HG03108 (cell line): ENCODE results near the gene TFIP11.

Experiments used
- ATAC-seq: cut with Tn5 transposase; IDR thresholded peaks from one replicate; pipeline ENCODE4 v1.9.1; 2021; ENCODE audit warnings: moderate library complexity; ENCODE audit not compliant: unreplicated experiment

Gene TFIP11

DNA sequence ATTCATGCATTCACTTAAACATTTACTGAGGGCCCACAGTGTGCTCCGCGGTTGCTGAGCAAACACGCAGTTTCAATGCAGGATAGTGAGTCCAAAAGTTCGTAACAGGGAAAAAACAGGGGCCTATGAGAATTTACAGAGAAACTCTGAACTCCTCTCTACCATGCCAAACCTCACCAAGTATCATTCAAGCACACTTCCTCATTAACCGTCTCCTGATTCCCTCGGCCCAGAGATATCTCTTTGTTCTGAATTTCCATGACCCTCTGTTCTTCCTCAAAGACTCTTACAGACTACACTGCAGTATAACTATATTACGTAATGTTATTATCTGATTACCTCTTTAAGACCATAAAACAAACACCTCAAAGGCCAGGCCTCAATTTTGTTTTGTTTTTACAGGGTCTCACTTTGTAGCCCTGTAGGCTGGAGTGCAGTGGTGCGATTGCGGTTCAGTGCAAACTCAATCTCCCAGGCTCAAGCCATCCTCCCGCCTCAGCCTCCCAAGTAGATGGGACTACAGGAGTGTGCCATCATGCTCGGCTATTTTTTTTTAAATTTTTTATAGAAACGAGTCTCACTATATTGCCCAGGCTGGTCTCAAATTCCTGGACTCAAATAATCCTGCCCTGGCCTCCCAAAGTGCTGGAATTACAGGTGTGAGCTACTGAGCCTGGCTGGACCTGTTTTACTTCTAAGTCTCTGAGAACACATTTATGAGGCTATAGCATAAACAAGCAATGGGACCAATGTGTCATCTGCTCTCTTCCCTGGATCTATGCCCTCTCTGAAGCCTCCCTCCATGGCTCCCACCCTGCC is 32.3 kb downstream of the TFIP11 start:
- ATAC-seq, result no peak

DNA sequence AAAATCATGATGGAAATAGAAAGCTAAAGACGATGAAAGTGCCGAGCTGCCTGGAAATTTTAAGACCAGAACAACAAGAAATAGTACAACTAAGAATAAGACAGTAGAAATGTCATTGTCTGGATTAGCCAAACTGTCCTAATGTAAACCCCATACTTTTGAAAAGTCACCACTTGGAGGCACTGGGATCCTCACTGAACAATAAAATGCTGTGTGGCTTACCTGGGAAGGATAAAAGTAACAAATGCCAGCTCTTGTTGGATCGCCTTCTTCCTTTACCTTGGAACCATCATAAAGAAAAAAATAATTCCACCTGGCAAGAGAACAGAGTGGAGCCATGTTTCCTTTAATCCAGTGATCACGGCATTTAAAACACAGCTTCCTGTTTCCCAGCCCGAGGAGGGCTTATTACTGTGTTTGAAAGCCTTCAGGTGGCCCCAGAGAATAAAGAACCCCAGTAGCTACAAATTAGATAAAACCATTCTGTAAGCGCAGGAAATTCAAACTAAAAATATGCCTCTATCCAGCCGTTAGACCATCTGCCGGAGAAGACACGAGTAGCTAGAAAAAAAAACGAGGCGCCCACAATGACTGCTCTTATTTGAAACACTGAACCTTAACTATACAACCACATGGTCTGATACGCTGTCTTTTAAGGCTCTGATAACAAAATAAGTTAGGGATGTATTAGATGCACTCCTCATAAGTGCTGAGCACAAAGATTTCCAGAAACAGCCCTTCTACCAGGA is 33.1 kb downstream of the TFIP11 start:
- no peak for ATAC-seq

DNA sequence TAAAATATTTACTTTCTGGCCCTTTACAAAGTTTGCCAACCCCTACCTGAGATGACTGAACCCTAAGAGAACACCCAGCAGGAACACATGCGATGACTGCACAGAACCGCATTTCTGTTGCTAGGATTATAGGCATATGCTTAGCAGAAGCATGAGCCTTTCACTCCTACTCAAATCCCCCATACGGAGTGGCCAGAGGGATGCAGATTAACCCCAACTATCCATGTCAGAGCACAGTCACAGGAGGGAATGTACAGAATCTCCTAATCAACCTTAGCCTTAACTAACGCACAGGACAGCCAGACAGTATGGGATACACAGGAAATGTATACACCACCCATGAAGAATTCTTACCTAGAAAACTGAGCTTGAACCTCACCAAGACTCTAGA is 34.9 kb downstream of the TFIP11 start:
- no peak for ATAC-seq

DNA sequence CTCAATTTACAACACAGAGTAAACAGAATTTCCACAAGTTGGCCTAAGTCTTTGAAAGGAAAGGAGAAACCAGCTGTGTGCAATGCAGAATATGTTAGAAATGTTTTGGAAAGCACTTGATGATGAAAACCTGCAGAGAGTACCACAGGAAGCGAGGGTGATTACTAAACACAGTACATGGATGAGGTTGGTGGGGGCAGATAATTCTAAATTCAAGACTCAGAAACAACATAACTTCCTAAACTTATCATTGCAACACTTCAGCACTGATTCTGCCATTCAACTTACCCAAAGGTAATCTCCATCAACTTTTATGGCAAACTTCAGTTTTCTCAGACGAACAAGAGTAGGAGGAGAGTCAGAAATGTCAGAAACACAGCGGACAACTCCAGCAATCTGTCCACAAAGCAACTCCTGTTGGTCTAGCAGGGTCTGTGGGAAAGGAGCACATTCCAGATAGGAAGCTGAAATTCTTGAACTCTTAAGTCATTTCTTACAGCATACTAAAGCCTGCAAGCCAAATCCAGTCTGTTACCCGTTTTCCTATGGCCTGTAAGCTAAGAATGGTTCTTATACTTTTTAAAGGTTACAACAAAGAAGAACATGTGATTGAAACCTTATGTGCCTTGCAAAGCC is 35.5 kb downstream of the TFIP11 start:
- no peak for ATAC-seq

DNA sequence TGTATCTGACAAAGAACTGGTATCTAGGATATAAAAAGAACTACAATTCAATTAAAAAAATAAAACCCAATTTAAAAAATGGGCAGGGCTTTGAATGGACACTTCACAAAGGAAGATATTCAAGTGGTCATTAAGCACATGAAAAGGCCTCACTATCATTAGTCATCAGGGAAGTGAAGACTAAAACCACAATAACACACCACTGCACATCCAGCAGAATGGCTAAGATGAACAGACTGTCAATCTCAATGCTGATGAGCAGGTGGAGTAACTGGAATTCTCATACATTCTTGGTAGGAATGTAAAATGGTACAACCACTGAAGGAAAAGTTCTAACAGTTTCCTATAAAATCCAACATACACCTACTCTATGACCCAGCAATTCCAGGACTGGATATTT is 37.6 kb downstream of the TFIP11 start:
- no peak for ATAC-seq

DNA sequence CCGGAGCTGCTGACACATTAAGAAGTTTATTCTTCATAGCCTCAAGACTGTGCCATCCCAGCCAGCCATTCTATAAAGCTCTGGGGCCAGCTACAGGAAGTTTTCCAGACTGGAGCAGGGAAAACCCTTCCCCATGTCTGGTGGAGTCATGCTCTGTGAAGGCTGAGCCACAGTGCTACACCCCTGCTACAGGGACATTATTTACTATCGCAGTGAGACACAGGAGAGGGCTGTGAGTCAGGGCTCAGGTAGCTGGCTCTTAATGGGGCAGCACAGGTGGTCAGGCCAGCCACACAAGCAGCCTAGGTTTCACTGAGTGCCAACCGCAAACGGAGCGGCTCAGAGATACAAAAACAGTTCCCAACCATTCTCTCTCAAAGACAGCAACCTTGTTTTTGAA is 40.8 kb downstream of the TFIP11 start:
- ATAC-seq, result no peak

DNA sequence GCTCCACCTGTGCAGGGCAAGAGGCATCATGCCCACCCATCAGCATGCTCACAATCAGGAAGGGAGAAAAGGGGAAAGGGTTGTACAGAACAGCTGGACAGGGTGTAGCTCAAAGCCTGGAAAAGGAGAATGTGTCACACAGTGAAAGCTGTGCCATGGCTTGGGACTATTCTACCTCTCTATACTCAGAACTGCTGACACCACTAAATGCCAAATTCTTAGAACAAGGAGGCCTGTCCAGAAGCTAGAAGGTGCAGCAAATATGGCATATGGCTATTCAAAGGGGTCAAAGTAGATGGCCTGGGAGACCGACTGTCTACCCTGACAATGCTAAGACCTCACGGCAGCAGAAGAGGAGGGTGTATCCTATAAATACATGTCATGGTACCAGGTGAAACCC is 41.5 kb downstream of the TFIP11 start:
- no peak for ATAC-seq

DNA sequence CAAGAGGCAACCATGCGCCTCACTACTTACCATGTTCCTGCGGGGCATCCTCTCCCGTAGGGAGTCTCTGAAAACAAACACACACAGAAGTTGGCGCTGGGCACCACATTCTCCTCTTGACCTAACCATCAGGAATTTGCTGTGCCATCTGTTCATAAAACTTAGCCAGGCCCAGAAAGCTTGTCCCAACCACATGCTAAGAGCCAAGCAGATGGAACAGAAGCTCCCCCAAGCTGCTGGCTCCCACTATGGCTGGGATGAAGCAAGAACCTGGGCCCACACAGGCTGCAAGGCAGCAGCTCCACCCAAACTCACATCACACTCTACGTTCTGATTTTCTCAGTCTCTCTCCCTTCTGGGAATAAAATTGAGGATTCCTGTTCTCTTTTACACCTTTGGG is 46.1 kb downstream of the TFIP11 start:
- ATAC-seq, result no peak

DNA sequence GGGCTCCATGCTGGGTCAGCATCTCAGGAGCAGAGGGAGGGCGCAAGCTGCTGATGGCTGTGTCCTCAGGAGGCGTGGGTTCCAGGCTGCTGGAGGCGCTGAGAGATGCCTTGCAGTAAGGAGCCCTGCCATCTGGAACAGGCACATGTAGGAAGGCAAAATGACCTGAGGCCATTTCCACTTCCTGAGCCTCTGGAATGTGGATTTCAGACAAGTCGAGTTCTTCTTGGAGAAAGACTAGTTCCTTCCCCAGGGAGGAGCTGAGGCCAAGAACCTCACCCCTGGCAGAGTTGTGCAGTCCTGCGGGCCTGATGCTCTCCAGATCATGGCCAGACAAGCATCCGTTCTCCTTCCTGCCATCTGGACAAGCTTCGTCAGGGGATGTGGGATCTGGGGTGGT is 48.0 kb downstream of the TFIP11 start:
- ATAC-seq, result no peak

DNA sequence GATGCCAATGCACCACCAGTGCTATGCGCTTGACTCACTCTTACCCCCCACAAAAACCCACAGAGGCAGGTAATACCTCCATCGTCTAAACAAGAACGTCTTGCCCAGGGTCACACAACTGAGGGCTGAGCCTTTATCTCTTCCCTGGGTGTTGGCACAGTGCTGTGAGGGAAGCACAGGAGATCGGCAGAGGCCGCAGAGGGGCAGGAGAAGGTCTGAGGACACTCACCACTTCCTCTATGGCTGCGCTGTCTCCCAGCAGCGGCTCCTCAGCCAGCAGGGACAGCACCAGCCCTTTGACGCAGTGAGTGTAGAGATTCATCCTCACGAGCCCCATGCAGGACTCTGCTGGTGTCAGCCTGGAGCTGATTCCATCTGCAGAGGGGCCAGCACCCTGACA is 48.6 kb downstream of the TFIP11 start:
- no peak for ATAC-seq

DNA sequence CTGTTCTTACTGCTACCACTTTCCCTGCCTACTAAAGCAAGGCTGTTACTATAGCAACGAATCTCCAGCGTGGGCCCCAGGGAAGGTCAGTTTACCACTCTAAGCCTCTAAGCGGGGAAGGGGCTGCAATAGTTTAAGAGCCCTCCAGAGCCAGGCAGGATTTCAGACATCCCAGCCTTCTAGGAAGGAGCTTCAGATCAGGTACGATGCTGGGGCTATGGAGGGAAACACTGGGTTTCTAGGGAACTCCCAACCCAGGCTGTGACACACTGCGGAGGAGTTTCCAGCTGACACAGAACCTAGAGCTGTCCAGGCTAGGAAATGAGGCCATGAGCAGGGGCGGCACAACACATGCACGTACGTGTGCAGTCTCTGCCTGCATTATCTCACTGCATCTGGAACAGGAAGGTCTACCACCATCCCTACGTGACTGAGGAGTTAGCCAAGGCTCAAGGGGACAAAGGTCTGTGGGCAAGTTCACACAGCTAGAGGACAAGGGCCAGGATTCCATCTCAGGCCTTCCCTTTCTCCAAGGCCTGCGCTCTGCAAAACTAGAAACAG is 49.1 kb downstream of the TFIP11 start:
- ATAC-seq, result no peak

DNA sequence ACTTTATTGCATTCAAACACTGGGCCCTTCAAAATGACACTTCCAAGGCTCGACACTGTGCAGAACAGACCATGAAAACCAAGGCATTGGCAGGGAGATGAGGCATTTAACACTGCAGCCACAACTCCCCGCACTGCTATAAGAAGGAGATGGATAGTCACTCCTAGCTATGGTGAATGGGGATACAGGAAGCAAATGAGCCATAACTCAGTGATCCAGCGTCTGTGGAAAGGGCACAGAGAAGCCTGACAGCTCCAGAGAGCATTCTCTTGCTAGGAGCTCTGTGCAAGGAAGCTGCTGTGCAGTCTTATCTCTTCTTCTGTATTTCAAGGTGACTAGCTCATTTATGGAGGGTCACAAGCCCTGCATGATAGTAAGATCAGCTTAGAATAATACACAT is 49.6 kb downstream of the TFIP11 start:
- no peak for ATAC-seq

DNA sequence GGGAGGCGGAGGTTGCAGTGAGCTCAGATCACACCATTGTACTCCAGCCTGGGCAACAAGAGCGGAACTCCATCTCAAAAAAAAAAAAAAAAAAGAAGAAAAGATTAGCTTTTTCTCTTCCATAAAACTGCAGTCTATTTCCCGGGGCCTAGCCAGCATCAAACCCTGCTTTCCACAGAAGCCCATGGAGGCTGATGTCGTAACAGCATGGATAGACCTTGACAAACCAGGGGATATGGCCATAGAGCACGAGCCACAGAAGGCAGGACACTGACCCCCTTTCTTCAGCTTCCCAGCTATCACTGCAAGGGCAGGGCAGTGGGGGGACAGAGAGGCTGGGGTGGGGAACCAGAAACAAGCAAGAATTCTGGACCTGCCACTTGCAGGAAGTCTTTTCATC is 50.2 kb downstream of the TFIP11 start:
- ATAC-seq, result no peak

DNA sequence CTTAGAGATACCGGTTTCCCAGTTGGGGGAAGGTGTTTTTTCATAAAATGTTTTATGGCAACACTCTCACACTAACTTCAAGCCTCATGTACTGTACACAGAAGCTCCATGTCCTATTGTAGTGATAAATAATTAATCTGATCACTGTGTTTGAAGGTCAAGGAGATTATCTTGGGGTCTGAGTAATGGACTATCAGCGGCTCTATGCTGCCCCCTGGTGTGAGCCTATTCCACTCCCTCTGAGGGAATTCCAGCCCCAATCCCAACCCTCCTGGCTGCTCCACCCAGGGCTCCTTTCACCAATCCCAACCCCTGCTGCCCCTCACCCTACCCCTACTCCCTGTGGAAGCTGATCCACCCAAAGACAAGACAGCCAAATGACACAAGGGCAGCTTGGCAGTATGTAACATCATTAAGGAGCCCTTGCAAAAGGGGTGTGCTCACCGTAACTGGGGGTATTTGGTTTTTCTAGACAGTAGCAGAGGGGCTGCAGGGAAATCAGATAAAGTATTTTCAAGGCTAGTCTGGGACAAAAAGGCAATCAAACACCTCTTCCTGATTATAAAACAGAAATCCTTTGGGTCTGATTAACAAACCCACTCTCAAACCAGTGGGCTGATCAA is 51.0 kb downstream of the TFIP11 start:
- ATAC-seq, result no peak

DNA sequence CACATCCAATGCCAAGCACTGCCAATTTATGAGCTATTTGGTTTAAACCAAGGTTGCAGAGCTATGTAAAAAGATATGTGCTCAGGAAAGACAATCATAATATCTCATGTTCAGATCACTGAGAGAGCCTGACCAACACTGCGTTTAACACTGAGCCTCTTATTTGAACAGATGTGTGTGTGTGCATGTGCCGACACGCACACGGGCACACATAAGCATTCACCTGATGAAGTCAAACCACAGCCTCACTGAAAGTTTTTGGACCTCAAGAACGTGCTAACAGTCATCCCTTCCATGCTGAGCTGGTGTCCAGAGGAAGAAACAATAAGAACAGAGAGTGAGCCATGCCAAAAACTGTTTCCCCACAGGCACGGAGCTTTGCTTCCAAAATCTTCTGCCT is 52.1 kb downstream of the TFIP11 start:
- no peak for ATAC-seq

DNA sequence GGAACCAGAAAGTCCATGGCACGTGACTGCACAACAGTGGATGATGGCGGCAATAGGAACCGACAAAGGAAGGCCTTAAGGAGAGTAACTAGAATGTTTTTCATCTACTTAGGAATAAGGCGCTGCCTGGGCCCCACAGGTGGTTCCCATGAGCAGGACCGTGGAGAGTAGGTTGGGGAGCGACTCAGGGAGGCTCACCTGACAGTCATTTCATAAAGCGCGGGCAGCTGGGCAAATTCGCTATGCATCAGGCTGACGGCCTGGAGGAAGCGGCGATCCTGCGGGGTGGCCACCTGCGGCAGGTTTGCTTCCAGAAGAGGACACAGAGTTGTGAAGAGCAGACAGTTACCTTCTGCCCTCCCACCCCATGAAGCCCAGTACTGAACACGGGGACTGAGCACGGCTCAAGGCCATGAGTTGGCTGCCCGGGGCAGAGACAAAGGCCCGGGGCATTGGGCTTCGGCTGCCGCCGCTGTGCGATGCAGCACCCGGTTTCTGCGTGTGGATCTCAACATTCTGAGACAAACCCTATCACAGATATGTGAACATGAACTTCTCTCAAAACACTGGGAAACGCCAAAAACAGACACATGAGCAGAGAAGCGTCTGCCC is 54.5 kb downstream of the TFIP11 start:
- no peak for ATAC-seq

DNA sequence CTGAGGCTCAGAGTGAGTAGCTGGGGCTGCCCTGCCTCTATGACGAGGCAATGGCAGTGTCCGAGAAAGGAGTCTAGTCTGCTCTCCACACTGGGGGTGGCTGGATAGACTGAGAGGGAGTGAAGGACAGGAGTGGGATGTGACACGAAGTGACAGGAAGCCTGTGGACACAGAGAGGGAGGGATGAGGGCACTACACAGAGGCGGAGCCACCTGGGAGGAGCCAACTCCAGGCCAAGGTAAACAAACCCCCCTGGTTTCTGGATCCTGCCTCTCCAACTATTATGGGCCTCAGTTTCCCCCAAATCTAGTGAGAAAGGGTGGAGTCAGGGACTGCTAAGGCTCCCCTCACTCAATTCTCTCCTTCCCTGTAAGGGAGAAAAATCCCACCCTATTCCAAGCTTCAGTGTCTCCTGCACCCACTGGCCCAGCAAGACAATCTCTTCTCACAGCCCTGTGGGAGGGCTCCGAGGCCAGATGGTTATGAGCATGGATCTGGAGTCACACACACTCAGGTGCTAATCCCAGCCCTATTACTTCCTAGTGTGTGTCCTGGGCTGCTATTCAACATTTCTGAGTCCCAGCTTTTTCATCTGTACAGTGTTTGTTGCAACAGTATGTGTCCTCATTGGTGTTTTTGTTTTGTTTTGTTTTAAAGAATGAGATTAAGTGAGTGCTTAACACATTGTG is 58.3 kb downstream of the TFIP11 start:
- ATAC-seq, result no peak

DNA sequence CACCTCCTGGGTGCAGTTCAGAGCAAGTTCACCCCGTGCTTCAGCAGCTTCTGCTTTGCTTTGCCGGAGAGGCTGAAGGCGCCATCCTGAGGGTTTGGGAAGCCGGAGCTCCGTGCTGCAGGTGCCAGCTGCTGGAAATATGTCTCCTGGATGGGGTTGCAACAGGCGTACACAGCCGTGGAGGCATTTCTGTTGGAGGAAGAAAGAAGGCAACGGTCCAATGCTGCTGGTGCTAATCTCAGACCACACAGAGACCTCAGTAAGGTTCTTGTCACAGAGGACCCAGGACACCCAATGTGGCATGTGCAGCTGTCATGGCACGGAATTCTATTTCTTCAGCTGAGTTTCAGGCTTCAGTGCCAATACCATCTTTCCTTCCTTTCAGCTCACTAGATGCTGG is 59.1 kb downstream of the TFIP11 start:
- no peak for ATAC-seq

DNA sequence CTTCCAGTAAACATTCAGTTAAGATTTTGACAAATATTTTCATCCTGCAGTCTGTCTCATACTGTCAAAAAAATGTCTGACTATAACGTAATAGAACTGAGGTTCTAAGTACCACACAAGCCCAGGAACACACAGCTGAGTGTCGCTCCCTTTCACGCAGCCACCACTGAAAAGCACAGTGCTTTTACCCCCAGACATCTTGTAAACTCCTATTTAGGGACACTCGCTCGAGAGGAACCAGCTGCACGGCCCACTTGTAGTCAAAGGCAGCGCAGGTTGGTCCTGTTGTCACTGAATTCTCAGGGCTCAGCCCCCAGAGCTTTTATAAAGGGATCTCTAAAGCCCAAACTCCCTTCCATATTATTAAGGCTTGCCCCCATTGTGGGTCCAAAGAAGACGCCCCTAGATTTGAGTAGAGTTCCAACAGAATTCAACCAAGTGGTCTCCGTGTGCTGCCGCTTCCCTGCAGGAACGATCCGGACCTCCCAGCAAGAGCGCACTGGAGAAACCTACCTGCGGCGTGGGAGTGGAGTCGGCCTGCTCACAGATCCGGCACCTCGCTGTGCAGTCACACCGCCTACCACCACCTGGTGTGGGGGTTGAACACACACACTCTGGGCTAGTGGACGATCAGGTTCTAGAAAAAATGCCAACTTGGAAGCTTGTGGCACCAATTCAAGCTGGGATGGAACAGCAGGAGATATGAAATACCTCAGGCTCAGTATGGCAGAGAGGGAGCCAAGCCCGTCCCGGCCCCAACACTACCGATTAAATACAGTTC is 59.8 kb downstream of the TFIP11 start:
- ATAC-seq, result no peak
